ENCODE measurements around the gene B3GNT8.

B3GNT8 gene

GRCh38 chr19:41443813-41444455, 16.8 kb upstream of the B3GNT8 start:
- Histone ChIP-seq H3K4me2 (ENCODE audit: low read depth, low read length, poor library complexity, severe bottlenecking) (no peak overlapping the region), H3K27me3 (ENCODE audit: insufficient read depth, low read length, poor library complexity, severe bottlenecking) (no peaks in the 10 kb centered on the region), H4K20me1 (ENCODE audit: insufficient read depth, low read length, poor library complexity, severe bottlenecking) (no peaks in the 10 kb centered on the region), H3F3A (ENCODE audit: low read depth) (no peaks in the 10 kb centered on the region), H3K9me3 (ENCODE audit: insufficient read depth, low read depth, low read length) (no peaks in the 10 kb centered on the region), H3K9ac (ENCODE audit: low read depth, low read length, poor library complexity, severe bottlenecking) (no peak overlapping the region), H3K36me3 (ENCODE audit: insufficient read depth, low read length) (no peaks in the 10 kb centered on the region), H3K79me2 (ENCODE audit: insufficient read depth, low read length) (peaks cover 3% of the 10 kb centered on the region; the same call in 1 of the 2 replicates), H3K4me1 (ENCODE audit: insufficient read depth, low read length, poor library complexity, severe bottlenecking) (peaks cover 4% of the 10 kb centered on the region), H2AFZ (ENCODE audit: low read length) (peak overlapping the region; percentile 63; the same call in 1 of the 2 replicates), H3K9me2 (replicated peaks; ENCODE audit: low read depth, low read length) (no peaks in the 10 kb centered on the region), H3K4me3 (ENCODE audit: low read length, poor library complexity, severe bottlenecking) (no peak overlapping the region)
- no peak for TF ChIP-seq CTCF (conservative IDR thresholded peaks at IDR 0.05; ENCODE audit: low read length)
- no peak for TF ChIP-seq EZH2phosphoT487 (IDR thresholded peaks at IDR 0.05; ENCODE audit: borderline replicate concordance)

- Histone ChIP-seq H3K4me1 (ENCODE audit: insufficient read depth, low read length, poor library complexity, severe bottlenecking) (peaks cover 12% of the 10 kb centered on the region), H3K27me3 (ENCODE audit: insufficient read depth, low read length, poor library complexity, severe bottlenecking) (no peaks in the 10 kb centered on the region), H3K9me2 (replicated peaks; ENCODE audit: low read depth, low read length) (no peaks in the 10 kb centered on the region), H4K20me1 (ENCODE audit: insufficient read depth, low read length, poor library complexity, severe bottlenecking) (no peaks in the 10 kb centered on the region), H3K79me2 (ENCODE audit: insufficient read depth, low read length) (peaks cover 15% of the 10 kb centered on the region; the same call in 1 of the 2 replicates), H3F3A (ENCODE audit: low read depth) (no peaks in the 10 kb centered on the region), H2AFZ (ENCODE audit: low read length) (peak within 1 kb of the TSS; percentile 63; the same call in 1 of the 2 replicates), H3K9ac (ENCODE audit: low read depth, low read length, poor library complexity, severe bottlenecking) (no peak within 1 kb of the TSS), H3K9me3 (ENCODE audit: insufficient read depth, low read depth, low read length) (no peaks in the 10 kb centered on the region), H3K4me2 (ENCODE audit: low read depth, low read length, poor library complexity, severe bottlenecking) (no peak within 1 kb of the TSS), H3K4me3 (ENCODE audit: low read length, poor library complexity, severe bottlenecking) (no peak within 1 kb of the TSS), H3K36me3 (ENCODE audit: insufficient read depth, low read length) (no peaks in the 10 kb centered on the region)
- TF ChIP-seq EZH2phosphoT487 (IDR thresholded peaks at IDR 0.05; ENCODE audit: borderline replicate concordance) (no peak), CTCF (conservative IDR thresholded peaks at IDR 0.05; ENCODE audit: low read length) (no peak)
Observed at GRCh38 chr19:41442473-41443355, 15.5 kb upstream of the B3GNT8 start, which contains the start of gene ERICH4. Gene ERICH4, plus strand, starts transcription at chr19:41443156. Its CDS starts 14 bp downstream, at chr19:41443170.

GRCh38 chr19:41441321-41441945, 14.3 kb upstream of the B3GNT8 start:
- no peak overlapping the region for H3K9ac ChIP-seq (ENCODE audit: low read depth, low read length, poor library complexity, severe bottlenecking)
- H3K9me2 ChIP-seq (replicated peaks; ENCODE audit: low read depth, low read length): no peaks in the 10 kb centered on the region
- H3K4me3 ChIP-seq (ENCODE audit: low read length, poor library complexity, severe bottlenecking): no peak overlapping the region
- H4K20me1 ChIP-seq (ENCODE audit: insufficient read depth, low read length, poor library complexity, severe bottlenecking): no peaks in the 10 kb centered on the region
- H2AFZ ChIP-seq (ENCODE audit: low read length): no peak overlapping the region
- H3F3A ChIP-seq (ENCODE audit: low read depth): no peaks in the 10 kb centered on the region
- no peaks in the 10 kb centered on the region for H3K36me3 ChIP-seq (ENCODE audit: insufficient read depth, low read length)
- no peak overlapping the region for H3K4me2 ChIP-seq (ENCODE audit: low read depth, low read length, poor library complexity, severe bottlenecking)
- H3K4me1 ChIP-seq (ENCODE audit: insufficient read depth, low read length, poor library complexity, severe bottlenecking): peaks cover 12% of the 10 kb centered on the region
- no peak for TF ChIP-seq CTCF (conservative IDR thresholded peaks at IDR 0.05; ENCODE audit: low read length)
- no peak for TF ChIP-seq EZH2phosphoT487 (IDR thresholded peaks at IDR 0.05; ENCODE audit: borderline replicate concordance)
- H3K27me3 ChIP-seq (ENCODE audit: insufficient read depth, low read length, poor library complexity, severe bottlenecking): no peaks in the 10 kb centered on the region
- H3K79me2 ChIP-seq (ENCODE audit: insufficient read depth, low read length): peaks cover 17% of the 10 kb centered on the region; the same call in 1 of the 2 replicates
- H3K9me3 ChIP-seq (ENCODE audit: insufficient read depth, low read depth, low read length): no peaks in the 10 kb centered on the region
